Liver (tissue), 9 donors: ENCODE measurements around the gene LAMB3. TPM values are rescaled to one million over a fixed set of nuclear protein-coding genes. Genes with fewer than 3 reads are reported as not detected.

ENCODE experiments used
- DNase-seq: peaks from one replicate; pipeline ENCODE4 v3.0.0-alpha.2; 2017; ENCODE audit warnings: low spot score
- H3K27ac ChIP-seq, 2 donors: one replicate each; pipeline ENCODE4 v1.7.0; 2013; ENCODE audit warnings: inconsistent platforms in 2 of 2, low read length in 2 of 2, control low read depth in 1 of 2, low read depth in 1 of 2, mild to moderate bottlenecking in 1 of 2
- H3K27me3 ChIP-seq, 4 donors: one replicate each; pipeline versions ENCODE4 v1.6.1 to v1.7.0; 2013; ENCODE audit warnings: low read length in 3 of 4, inconsistent platforms in 1 of 4, mild to moderate bottlenecking in 1 of 4, moderate library complexity in 1 of 4; ENCODE audit not compliant: control insufficient read depth in 4 of 4, insufficient read depth in 4 of 4
- H3K36me3 ChIP-seq, 4 donors: one replicate each; pipeline versions ENCODE4 v1.6.1 to v1.7.0; 2013; ENCODE audit warnings: low read length in 3 of 4, mild to moderate bottlenecking in 3 of 4, low read depth in 1 of 4, moderate library complexity in 1 of 4; ENCODE audit not compliant: control insufficient read depth in 4 of 4, insufficient read depth in 3 of 4
- H3K4me1 ChIP-seq, 4 donors: one replicate each; pipeline versions ENCODE4 v1.6.1 to v1.7.0; 2013; ENCODE audit warnings: low read length in 3 of 4, mild to moderate bottlenecking in 3 of 4, moderate library complexity in 1 of 4; ENCODE audit not compliant: control insufficient read depth in 4 of 4, insufficient read depth in 4 of 4
- H3K4me3 ChIP-seq, 3 donors: one replicate each; pipeline versions ENCODE4 v1.6.1 to v1.7.0; 2013; ENCODE audit warnings: low read length in 3 of 3, control low read depth in 1 of 3, low read depth in 1 of 3, mild to moderate bottlenecking in 1 of 3
- H3K9ac ChIP-seq, 2 donors: one replicate each; pipeline ENCODE4 v1.7.0; 2013; ENCODE audit warnings: low read length in 2 of 2, mild to moderate bottlenecking in 2 of 2, moderate library complexity in 2 of 2, control low read depth in 1 of 2, low read depth in 1 of 2
- H3K9me3 ChIP-seq, 4 donors: one replicate each; pipeline versions ENCODE4 v1.6.1 to v1.7.0; 2013; ENCODE audit warnings: low read length in 3 of 4; ENCODE audit not compliant: control insufficient read depth in 4 of 4
- EGR1 ChIP-seq, 2 donors: IDR thresholded peaks; 2 replicates each; pipeline ENCODE4 v1.6.1; 2016 to 2018; ENCODE audit warnings: antibody characterized with exemption in 2 of 2, low read depth in 2 of 2
- FOXA1 ChIP-seq: IDR thresholded peaks from 2 replicates; pipeline ENCODE4 v1.6.1; 2016; ENCODE audit warnings: antibody characterized with exemption
- FOXA2 ChIP-seq: IDR thresholded peaks from 2 replicates; pipeline ENCODE4 v1.6.1; 2016; ENCODE audit warnings: antibody characterized with exemption
- GABPA ChIP-seq, 2 donors: IDR thresholded peaks in 1 of 2; conservative IDR thresholded peaks in 1 of 2; 2 replicates each; pipeline ENCODE4 v1.6.1; 2016; ENCODE audit warnings: antibody characterized with exemption in 2 of 2, mild to moderate bottlenecking in 1 of 2, moderate library complexity in 1 of 2
- HNF4A ChIP-seq, 2 donors: conservative IDR thresholded peaks; 2 replicates each; pipeline ENCODE4 v1.6.1; 2016; ENCODE audit warnings: antibody characterized with exemption in 2 of 2, mild to moderate bottlenecking in 2 of 2
- HNF4G ChIP-seq: IDR thresholded peaks from 2 replicates; pipeline ENCODE4 v1.6.1; 2016; ENCODE audit warnings: antibody characterized with exemption
- JUND ChIP-seq, 2 donors: IDR thresholded peaks; 2 replicates each; pipeline ENCODE4 v1.6.1; 2016; ENCODE audit warnings: antibody characterized with exemption in 2 of 2
- NR2F2 ChIP-seq: IDR thresholded peaks from 2 replicates; pipeline ENCODE4 v1.6.1; 2016; ENCODE audit warnings: antibody characterized with exemption
- RXRA ChIP-seq, 2 donors: IDR thresholded peaks; 2 replicates each; pipeline ENCODE4 v1.6.1; 2017 to 2018; ENCODE audit warnings: antibody characterized with exemption in 2 of 2, mild to moderate bottlenecking in 1 of 2
- SP1 ChIP-seq: IDR thresholded peaks from 2 replicates; pipeline ENCODE4 v1.6.1; 2018; ENCODE audit warnings: antibody characterized with exemption, mild to moderate bottlenecking
- TAF1 ChIP-seq: conservative IDR thresholded peaks from 2 replicates; pipeline ENCODE4 v1.6.1; 2016; ENCODE audit warnings: antibody characterized with exemption, mild to moderate bottlenecking
- YY1 ChIP-seq: IDR thresholded peaks from 2 replicates; pipeline ENCODE4 v1.6.1; 2016; ENCODE audit warnings: antibody characterized with exemption, mild to moderate bottlenecking
- WGBS: extraction: QIAGEN DNeasy Blood & Tissue Kit; methylation state at CpG from one replicate; pipeline ENCODE4 v1.1.7; 2013; 5-methylcytosine and 5-hydroxymethylcytosine counted together
- polyA plus RNA-seq, 2 donors: library from polyadenylated mRNA; stranded (reverse) in 1 of 2; unstranded in 1 of 2; fragments of 200-250 nt in 1 of 2; fragments of >200 nt in 1 of 2; fragmentation: Nextera tagmentation in 1 of 2; extraction: Ambion mirVana in 1 of 2; gene quantifications; one replicate each; pipeline versions ENCODE4 v1.2.1 to v1.2.3, GENCODE V29; 2013 to 2015
- total RNA-seq, 2 donors: library from RNA; depleted of rRNA; stranded (reverse); fragments of >200 nt; gene quantifications; one replicate each; pipeline ENCODE4 v1.2.3, GENCODE V29; 2014
- TF ChIP-seq, protein P1 (sequence below): fragments of 150-350 bp; IDR thresholded peaks from 2 replicates; pipeline ENCODE4 v1.5.1; 2017; ENCODE audit warnings: improper control_type of control experiment, low read depth, low read length; ENCODE audit not compliant: missing input control
- TF ChIP-seq, protein P2 (sequence below): IDR thresholded peaks from 2 replicates; pipeline ENCODE4 v1.6.1; 2016; ENCODE audit warnings: antibody characterized with exemption
- TF ChIP-seq, protein P3 (sequence below): IDR thresholded peaks from 2 replicates; pipeline ENCODE4 v1.6.1; 2016; ENCODE audit warnings: antibody characterized with exemption
- TF ChIP-seq, protein P4 (sequence below): IDR thresholded peaks from 2 replicates; pipeline ENCODE4 v1.6.1; 2016; ENCODE audit warnings: antibody characterized with exemption
- donor health status: healthy.
- donor health status: healthy.
- donor health status: healthy.
- donor health status: healthy.
- donor health status: healthy.

LAMB3 gene
- total and polyA plus RNA-seq, 4 donors: 1.3 to 9.1 (median 5.6) TPM

DNA sequence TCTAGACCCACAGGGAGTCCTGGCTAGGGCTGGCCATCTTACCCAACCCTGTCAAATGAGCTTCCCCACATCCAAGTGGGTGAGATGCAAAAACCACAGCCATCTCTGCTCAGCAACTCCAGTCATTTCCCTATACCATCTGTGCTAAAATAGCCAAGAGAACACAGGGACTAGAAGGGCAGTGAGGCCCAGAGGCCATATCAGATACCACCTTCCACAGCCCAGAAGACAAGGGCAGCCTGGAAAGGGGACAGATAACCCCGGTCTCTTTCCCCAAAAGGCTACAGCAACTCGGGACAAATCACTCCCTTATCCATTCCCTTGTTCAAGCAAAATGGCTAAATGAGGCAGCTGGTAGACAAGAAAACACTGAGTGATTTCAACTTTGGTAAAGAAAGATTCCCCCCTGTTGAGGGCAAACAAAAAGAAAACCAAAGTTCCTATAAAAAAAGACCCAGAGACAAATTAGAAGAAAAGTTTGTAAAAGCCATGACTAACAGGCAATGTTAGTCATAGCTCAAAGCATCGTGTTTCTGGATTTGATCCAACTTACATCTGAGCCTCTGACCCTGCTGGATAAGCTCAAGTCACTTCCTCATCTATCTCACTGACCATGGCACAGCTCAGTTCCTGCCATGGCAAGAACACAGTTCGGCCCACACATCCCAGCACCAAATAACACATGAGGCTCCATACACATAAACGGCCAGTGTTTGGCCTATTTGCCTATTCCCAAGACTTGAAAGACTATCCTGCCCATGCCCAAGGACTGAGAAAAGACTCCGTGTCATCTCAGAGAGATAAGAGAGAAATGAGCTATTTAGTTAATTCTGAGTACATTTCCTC, 3.1 kb downstream of the LAMB3 start:
- no peaks in the 10 kb centered on the region for H3K9me3 ChIP-seq
- H3K4me3 ChIP-seq: no peak overlapping the region
- no peak for DNase-seq
- H3K27ac ChIP-seq: peak overlapping the region; percentile 44 to 51
- H3K4me1 ChIP-seq: peaks cover 5 to 24% (median 15%) of the 10 kb centered on the region in 4 donors
- H3K27me3 ChIP-seq: no peaks in the 10 kb centered on the region
- no peak for TF ChIP-seq FOXA1
- TF ChIP-seq JUND (IDR thresholded peaks at IDR 0.05): peak in 1 of 2 donors; percentile 14
- no peak for TF ChIP-seq FOXA2
- TF ChIP-seq, protein P1, sequence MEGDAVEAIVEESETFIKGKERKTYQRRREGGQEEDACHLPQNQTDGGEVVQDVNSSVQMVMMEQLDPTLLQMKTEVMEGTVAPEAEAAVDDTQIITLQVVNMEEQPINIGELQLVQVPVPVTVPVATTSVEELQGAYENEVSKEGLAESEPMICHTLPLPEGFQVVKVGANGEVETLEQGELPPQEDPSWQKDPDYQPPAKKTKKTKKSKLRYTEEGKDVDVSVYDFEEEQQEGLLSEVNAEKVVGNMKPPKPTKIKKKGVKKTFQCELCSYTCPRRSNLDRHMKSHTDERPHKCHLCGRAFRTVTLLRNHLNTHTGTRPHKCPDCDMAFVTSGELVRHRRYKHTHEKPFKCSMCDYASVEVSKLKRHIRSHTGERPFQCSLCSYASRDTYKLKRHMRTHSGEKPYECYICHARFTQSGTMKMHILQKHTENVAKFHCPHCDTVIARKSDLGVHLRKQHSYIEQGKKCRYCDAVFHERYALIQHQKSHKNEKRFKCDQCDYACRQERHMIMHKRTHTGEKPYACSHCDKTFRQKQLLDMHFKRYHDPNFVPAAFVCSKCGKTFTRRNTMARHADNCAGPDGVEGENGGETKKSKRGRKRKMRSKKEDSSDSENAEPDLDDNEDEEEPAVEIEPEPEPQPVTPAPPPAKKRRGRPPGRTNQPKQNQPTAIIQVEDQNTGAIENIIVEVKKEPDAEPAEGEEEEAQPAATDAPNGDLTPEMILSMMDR: no peak
- TF ChIP-seq, protein P2, sequence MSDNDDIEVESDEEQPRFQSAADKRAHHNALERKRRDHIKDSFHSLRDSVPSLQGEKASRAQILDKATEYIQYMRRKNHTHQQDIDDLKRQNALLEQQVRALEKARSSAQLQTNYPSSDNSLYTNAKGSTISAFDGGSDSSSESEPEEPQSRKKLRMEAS: no peak
- TF ChIP-seq NR2F2: peak; percentile 57
- no peak for TF ChIP-seq GABPA (IDR thresholded peaks at IDR 0.05 in 1 of 2, conservative IDR thresholded peaks at IDR 0.05 in 1 of 2)
- no peak overlapping the region for H3K9ac ChIP-seq
- 55% methylated on average over 6 of the region's 6 CpGs for WGBS
- H3K36me3 ChIP-seq: no peaks in the 10 kb centered on the region

DNA sequence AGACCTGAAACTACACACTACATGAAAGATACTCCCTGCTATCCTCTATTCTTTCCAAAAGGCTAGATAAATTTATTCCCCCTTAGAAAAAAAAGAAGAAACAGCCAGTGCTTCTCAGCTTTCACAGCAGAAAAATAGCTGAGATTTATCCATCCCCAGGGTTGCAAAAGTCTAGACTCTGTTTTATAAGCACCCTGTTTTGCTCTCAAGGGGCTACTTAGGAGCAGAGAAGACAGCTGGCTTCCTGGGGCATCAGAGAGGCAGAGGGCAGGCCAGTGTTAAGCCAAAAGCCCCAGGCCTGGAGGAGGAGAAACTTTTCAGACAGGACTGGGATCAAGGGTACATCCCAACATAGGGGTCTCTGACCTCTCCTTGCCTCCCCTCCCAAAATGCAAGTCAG, 3.9 kb downstream of the LAMB3 start:
- no peak overlapping the region for H3K9ac ChIP-seq
- DNase-seq: no peak
- no peaks in the 10 kb centered on the region for H3K27me3 ChIP-seq
- TF ChIP-seq RXRA (IDR thresholded peaks at IDR 0.05): no peak
- no peaks in the 10 kb centered on the region for H3K9me3 ChIP-seq
- H3K27ac ChIP-seq: no peak overlapping the region
- peaks cover 2 to 20% (median 9%) of the 10 kb centered on the region in 4 donors for H3K4me1 ChIP-seq
- H3K36me3 ChIP-seq: no peaks in the 10 kb centered on the region
- no peak overlapping the region for H3K4me3 ChIP-seq

DNA sequence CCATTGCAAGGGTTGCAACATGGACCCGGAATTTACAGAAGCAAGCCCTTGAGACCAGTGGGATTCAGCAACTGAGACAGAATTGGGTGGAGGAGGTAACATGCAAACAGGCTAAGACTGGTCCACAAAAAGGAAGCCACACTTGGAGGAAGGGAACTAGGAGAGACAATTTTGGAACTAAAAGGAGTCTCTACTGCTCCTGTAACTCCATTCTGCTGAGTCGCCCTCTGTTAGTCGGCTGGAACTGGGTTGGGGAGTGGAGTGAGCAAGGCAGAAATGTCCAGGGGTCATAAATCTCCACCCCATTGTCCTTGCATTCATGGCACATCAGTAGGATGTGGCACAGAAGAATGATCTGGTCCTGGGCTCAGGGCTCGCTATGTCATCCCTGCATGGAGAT, 5.1 kb downstream of the LAMB3 start:
- WGBS: 83% methylated on average over 4 of the region's 4 CpGs
- H3K36me3 ChIP-seq: no peaks in the 10 kb centered on the region
- H3K9ac ChIP-seq: no peak overlapping the region
- H3K9me3 ChIP-seq: no peaks in the 10 kb centered on the region
- DNase-seq: no peak
- H3K27ac ChIP-seq: no peak overlapping the region
- peaks cover 0 to 19% (median 9%) of the 10 kb centered on the region in 4 donors for H3K4me1 ChIP-seq
- H3K4me3 ChIP-seq: no peak overlapping the region
- TF ChIP-seq RXRA (IDR thresholded peaks at IDR 0.05) (no peak), EGR1 (IDR thresholded peaks at IDR 0.05; ENCODE audit: low read depth in 2 of 2) (no peak), TAF1 (no peak), FOXA2 (no peak), HNF4A (conservative IDR thresholded peaks at IDR 0.05) (no peak), FOXA1 (no peak), SP1 (no peak), HNF4G (no peak), YY1 (no peak)
- TF ChIP-seq, protein P1: no peak
- TF ChIP-seq, protein P2: no peak
- TF ChIP-seq, protein P3, sequence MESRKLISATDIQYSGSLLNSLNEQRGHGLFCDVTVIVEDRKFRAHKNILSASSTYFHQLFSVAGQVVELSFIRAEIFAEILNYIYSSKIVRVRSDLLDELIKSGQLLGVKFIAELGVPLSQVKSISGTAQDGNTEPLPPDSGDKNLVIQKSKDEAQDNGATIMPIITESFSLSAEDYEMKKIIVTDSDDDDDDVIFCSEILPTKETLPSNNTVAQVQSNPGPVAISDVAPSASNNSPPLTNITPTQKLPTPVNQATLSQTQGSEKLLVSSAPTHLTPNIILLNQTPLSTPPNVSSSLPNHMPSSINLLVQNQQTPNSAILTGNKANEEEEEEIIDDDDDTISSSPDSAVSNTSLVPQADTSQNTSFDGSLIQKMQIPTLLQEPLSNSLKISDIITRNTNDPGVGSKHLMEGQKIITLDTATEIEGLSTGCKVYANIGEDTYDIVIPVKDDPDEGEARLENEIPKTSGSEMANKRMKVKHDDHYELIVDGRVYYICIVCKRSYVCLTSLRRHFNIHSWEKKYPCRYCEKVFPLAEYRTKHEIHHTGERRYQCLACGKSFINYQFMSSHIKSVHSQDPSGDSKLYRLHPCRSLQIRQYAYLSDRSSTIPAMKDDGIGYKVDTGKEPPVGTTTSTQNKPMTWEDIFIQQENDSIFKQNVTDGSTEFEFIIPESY: no peak
- TF ChIP-seq, protein P4, sequence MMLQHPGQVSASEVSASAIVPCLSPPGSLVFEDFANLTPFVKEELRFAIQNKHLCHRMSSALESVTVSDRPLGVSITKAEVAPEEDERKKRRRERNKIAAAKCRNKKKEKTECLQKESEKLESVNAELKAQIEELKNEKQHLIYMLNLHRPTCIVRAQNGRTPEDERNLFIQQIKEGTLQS: no peak
- no peaks in the 10 kb centered on the region for H3K27me3 ChIP-seq
